HEK293T (cell line): ENCODE results near the gene CLN6.

Source experiments
- ARNT ChIP-seq: fragments of 450-650 bp; IDR thresholded peaks from 2 replicates; pipeline ENCODE4 v1.6.1; 2017; ENCODE audit warnings: mild to moderate bottlenecking
- CTBP1 ChIP-seq: fragments of 450-650 bp; IDR thresholded peaks from 2 replicates; pipeline ENCODE4 v1.6.1; 2016; ENCODE audit warnings: borderline replicate concordance
- ELF4 ChIP-seq: fragments of 450-650 bp; IDR thresholded peaks from 2 replicates; pipeline ENCODE4 v1.6.1; 2017; ENCODE audit warnings: antibody characterized with exemption
- FOXA1 ChIP-seq: fragments of 450-650 bp; IDR thresholded peaks from 2 replicates; pipeline ENCODE4 v1.6.1; 2016; ENCODE audit warnings: mild to moderate bottlenecking
- FOXK2 ChIP-seq: fragments of 450-650 bp; IDR thresholded peaks from 2 replicates; pipeline ENCODE4 v1.6.1; 2016; ENCODE audit warnings: mild to moderate bottlenecking
- FOXM1 ChIP-seq: fragments of 450-650 bp; IDR thresholded peaks from 2 replicates; pipeline ENCODE4 v1.6.1; 2017; ENCODE audit warnings: mild to moderate bottlenecking, borderline replicate concordance
- SP1 ChIP-seq: fragments of 450-650 bp; IDR thresholded peaks from 2 replicates; pipeline ENCODE4 v1.6.1; 2017
- SUZ12 ChIP-seq: fragments of 450-650 bp; IDR thresholded peaks from 2 replicates; pipeline ENCODE4 v1.6.1; 2016; ENCODE audit warnings: mild to moderate bottlenecking

DNA sequence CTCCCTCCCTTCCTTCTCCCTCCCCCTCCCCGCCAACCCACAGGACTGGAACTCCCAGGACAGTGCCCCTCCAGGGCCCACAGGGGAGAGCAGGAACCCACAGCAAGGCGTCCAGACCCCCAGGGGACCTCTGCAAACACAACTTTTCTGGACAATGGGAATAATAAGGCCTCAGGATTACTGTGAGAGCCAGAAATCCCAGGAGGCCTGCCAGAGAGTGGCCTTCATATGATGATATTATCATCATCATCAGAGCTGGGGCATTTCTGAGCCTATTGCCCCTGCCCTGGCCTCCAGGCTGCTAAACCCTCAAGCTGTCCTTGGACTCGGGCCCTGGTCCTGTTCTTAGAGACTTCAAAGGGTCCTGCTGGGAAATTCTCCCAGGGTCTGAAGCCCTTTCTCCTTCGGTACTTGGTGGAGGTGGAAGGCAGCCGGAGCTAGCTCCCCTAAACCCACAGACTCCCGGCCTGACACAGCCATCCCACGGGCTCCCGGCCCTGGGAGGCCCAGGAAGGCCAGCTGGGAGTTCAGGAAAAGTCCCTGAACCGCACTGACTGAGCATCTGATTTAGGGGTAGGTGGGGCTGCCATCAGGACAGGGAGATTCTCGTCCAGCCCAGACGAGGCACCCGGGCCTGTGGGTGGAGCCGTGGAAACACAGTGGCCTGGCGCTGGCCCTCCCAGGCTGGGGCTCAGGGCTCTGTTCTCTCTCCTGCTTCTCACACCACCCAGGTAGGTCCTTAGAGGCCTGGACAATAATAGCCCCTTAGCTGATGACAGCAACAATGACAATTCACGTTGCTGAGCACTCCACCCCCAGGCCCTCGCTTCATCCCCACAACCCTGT is 29.3 kb downstream of the CLN6 start:
- TF ChIP-seq SP1: no peak
- TF ChIP-seq ELF4: no peak
- TF ChIP-seq CTBP1: no peak
- TF ChIP-seq FOXA1: no peak
- no peak for TF ChIP-seq FOXM1
- TF ChIP-seq FOXK2: no peak
- TF ChIP-seq SUZ12: no peak
- no peak for TF ChIP-seq ARNT
